HUES48 (cell line): ENCODE results near the gene RAB20.
"Not testable (repeated sequence)": the region's sequence is repeated elsewhere in the genome, so short reads cannot be mapped to it uniquely, and the experiment has no call there.

Experiments
- H3K27ac ChIP-seq: one replicate; pipeline ENCODE4 v1.7.0; 2013; ENCODE audit warnings: low read depth, low read length, inconsistent platforms
- H3K27me3 ChIP-seq: 2 replicates; pipeline ENCODE4 v1.6.1; 2013; ENCODE audit warnings: mild to moderate bottlenecking, low read length; ENCODE audit not compliant: control insufficient read depth, insufficient read depth
- H3K36me3 ChIP-seq: 2 replicates; pipeline ENCODE4 v1.6.1; 2013; ENCODE audit warnings: low read length; ENCODE audit not compliant: control insufficient read depth, insufficient read depth
- H3K4me1 ChIP-seq: 2 replicates; pipeline ENCODE4 v1.6.1; 2013; ENCODE audit warnings: mild to moderate bottlenecking, low read length; ENCODE audit not compliant: control insufficient read depth, insufficient read depth
- H3K4me3 ChIP-seq: 2 replicates; pipeline ENCODE4 v1.5.1; 2013; ENCODE audit warnings: mild to moderate bottlenecking, low read depth, low read length
- H3K9ac ChIP-seq: 2 replicates; pipeline ENCODE4 v1.6.1; 2013; ENCODE audit warnings: mild to moderate bottlenecking, low read depth, low read length, moderate library complexity
- H3K9me3 ChIP-seq: 2 replicates; pipeline ENCODE4 v1.6.1; 2013; ENCODE audit warnings: low read length; ENCODE audit not compliant: control insufficient read depth, insufficient read depth

RAB20 gene

DNA sequence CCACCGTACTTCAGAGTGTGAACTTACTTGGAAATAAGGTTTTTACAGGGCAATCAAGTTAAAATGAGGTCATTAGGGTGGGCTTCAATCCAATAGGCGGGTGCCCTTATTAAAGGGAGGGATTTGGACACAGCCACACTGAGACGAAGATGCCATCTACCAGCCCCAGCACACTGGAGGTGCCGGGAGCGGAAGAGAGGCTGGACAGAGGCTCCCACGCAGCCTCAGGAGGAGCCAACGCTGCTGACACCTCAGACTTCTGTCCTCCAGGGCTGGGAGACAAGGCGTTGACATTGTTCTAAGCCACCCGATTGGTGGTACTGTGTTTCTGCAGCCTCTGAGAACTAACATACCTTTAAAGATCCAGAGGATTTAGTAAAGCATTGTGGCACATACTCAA, 12.6 kb upstream of the RAB20 start:
- Histone ChIP-seq H3K9ac (no peak overlapping the region), H3K27ac (no peak overlapping the region), H3K9me3 (no peaks in the 10 kb centered on the region), H3K36me3 (no peaks in the 10 kb centered on the region), H3K4me1 (peaks cover 7% of the 10 kb centered on the region), H3K27me3 (no peaks in the 10 kb centered on the region), H3K4me3 (no peak overlapping the region)

DNA sequence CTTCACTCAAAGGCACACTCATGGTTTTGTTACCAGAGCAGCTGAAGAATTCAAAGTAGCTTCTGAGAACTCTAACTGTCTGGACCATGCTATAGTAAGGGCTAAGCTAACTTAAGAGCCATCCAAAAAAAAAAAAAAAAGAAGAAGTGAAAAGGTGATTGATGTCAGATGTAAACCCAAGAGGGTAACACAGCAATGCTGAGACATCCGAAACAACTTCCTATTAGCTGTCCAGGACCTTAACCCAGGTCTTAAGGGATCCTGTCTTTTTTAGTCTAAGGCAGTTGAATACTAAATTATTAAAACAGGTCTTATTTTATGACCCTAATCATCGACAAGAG, 11.2 kb upstream of the RAB20 start:
- Histone ChIP-seq H3K36me3 (no peaks in the 10 kb centered on the region), H3K27ac (no peak overlapping the region), H3K27me3 (no peaks in the 10 kb centered on the region), H3K9ac (no peak overlapping the region), H3K9me3 (no peaks in the 10 kb centered on the region), H3K4me3 (no peak overlapping the region), H3K4me1 (peaks cover 7% of the 10 kb centered on the region)

DNA sequence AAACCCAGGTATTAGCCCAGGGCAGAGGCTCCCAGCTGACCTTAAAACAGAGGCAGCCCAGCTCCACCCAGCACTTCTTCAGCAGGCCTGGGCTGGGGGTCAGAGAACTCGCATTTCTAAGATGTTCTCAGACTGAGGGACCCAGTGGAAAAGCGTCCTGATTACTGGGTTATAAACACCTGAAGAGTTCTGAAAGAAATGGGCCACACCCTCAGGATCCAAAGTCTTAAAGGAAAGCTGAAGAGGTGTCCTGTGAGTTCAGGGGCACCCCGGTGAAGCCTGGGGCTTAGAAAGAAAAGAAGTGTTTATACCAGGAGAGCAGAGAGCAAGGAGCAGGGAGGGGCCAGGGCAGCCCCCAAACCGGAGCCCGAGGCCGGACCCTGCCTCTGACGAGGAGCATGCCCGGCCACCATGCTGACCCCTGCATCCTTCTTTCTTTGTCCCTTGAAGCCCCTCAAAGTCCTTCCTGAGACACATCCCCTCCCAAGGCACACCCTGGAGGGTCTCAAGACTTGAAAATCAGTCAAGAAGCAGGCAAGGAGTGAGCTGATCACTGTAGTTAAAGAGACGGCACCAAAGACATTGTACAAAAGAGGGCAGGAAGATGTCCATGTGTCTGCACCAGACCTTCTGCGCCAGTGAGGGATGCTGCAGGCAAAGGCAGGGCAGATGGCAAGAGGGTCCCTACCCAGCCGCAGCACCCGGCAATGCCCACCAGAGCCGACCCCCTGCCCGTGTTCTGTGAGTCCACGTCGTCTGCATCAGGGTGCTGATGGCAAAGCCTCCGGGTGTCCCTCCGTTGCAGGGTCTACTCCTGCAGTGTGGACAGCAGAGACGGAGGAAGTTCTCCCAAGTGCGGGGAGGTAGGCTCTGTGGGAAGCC, 10.6 kb upstream of the RAB20 start:
- Histone ChIP-seq H3K9ac (no peak overlapping the region), H3K27ac (no peak overlapping the region), H3K36me3 (no peaks in the 10 kb centered on the region), H3K9me3 (no peaks in the 10 kb centered on the region), H3K4me1 (peaks cover 7% of the 10 kb centered on the region), H3K27me3 (no peaks in the 10 kb centered on the region), H3K4me3 (no peak overlapping the region)

DNA sequence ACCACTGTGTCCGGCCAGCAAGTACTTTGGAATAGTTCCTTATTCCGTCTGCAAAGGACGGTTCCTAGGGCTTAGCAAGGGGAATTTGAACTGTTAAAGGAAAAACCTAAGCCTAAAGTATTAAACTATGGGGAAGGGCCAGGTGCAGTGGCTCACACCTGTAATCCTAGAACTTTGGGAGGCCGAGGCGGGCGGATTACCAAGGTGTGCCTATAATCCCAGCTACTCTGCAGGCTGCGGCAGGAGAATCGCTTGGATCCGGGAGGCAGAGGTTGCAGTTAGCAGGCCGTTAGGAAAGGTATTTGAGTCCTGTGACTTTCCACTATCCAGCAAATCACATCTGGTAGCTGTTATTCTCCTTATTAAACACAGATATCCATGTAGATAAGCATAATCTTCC, 9.4 kb upstream of the RAB20 start:
- Histone ChIP-seq H3K4me3 (no peak overlapping the region), H3K4me1 (peaks cover 7% of the 10 kb centered on the region), H3K9ac (no peak overlapping the region), H3K9me3 (no peaks in the 10 kb centered on the region), H3K36me3 (no peaks in the 10 kb centered on the region), H3K27me3 (no peaks in the 10 kb centered on the region), H3K27ac (no peak overlapping the region)

DNA sequence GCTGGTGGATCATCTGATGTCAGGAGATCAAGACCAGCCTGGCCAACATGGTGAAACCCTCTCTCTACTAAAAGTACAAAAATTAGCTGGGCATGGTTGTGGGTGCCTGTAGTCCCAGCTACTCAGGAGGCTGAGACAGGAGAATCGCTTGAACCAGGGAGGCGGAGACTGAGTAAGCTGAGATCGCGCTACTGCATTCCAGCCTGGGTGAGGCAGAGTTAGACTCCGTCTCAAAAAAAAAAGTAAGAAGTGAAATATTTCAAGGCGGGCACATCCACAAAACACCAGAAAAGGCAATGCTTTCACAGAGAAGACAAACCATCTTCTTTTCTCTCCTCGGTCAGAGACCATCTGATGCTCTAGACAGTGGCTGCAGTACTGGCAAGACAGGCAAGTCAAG, 8.4 kb upstream of the RAB20 start:
- not testable (repeated sequence) for H3K27me3 ChIP-seq, H3K4me3 ChIP-seq, H3K36me3 ChIP-seq, H3K4me1 ChIP-seq, H3K9ac ChIP-seq, H3K9me3 ChIP-seq, H3K27ac ChIP-seq

DNA sequence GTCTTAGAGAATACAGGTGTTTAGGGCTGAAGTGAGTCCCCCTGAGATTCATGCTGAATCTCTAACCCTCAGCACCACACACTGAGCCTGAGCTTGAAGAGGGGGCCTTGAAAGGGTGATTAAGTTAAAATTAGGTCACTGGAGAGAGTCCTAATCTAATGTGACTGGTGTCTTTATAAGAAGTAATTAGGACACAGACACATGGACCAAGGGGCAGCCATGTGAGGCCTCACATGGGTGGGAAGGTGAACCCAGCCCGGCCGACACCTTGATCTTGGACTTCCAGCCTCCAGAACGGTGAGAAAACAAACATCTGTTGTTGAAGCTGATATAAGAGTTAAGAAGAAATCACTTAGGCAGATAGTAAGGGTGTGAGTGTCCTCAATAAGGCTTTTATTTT, 7.1 kb upstream of the RAB20 start:
- Histone ChIP-seq H3K27me3 (no peaks in the 10 kb centered on the region), H3K9me3 (no peaks in the 10 kb centered on the region), H3K9ac (no peak overlapping the region), H3K4me1 (peaks cover 6% of the 10 kb centered on the region; the same call in 1 of the 2 replicates), H3K36me3 (no peaks in the 10 kb centered on the region), H3K4me3 (no peak overlapping the region), H3K27ac (no peak overlapping the region)

DNA sequence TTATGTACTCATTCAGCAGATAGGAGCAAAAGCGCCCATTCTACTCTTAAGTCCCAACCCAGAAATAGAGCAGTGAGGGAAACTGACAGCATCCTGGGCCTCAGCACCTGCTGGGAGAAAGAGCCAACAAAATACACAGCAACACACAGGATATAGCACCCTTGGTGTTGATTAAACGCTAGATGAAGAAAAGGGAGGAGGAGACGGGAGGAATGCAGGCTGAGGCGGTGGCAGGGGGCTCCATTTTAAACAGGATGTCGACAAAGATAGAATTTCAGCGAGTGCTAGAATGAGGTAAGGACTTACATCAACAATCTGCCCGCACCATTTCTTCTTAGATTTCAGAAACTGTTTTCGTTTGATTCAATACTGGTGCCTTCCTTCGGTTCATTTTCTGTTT, 4.6 kb upstream of the RAB20 start:
- Histone ChIP-seq H3K36me3 (no peaks in the 10 kb centered on the region), H3K27me3 (peaks cover 7% of the 10 kb centered on the region; the same call in 1 of the 2 replicates), H3K9me3 (no peaks in the 10 kb centered on the region), H3K4me1 (peaks cover 6% of the 10 kb centered on the region), H3K4me3 (no peak overlapping the region), H3K27ac (no peak overlapping the region), H3K9ac (no peak overlapping the region)

DNA sequence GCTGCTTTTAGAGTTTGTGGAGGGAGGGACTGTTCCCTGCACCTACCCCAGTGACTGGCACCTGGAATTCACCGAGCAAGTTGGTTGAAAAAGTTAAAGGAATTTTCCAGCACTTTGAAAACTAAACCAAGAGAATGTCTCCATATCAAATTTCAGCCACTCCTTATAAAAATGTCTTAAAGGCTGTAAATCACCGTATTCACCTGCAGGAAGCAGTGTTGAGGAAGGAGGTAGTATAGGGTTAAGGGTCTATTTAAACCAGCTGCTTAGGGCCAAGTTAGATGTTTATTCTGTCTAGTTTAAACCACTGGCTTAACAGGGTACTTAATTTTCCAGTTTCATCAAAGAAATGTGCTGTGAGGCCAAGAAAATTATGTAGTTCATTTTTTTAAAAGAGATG, 3.8 kb upstream of the RAB20 start:
- peaks cover 11% of the 10 kb centered on the region; the same call in 1 of the 2 replicates for H3K27me3 ChIP-seq

DNA sequence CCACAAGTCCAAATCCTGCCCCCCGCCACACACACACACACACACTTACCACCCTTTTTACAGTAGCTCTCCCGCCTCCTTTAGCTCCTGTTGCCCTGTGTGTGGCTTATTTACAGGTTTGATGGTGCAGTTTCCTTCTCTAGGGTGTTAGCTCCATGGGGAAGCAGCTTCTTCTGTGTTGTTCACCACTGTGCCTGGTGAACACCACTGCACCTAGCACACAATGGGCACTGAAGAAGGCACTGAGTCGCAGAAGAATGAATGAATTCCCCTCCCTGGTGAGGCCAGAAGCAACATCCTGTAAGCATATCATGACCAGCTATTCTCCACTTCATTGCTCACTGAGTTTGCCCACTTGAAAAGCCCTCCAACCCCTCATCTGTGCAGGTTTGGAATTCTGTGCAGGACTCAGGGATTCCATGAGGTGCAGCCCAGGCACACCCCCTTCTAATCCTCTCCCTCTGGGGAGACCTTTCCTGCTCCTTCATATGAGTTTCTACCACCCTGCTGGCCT, 3.0 kb upstream of the RAB20 start:
- Histone ChIP-seq H3K4me1 (peaks cover 15% of the 10 kb centered on the region), H3K9ac (no peak overlapping the region), H3K4me3 (no peak overlapping the region), H3K27ac (no peak overlapping the region), H3K27me3 (peaks cover 12% of the 10 kb centered on the region; the same call in 1 of the 2 replicates), H3K36me3 (no peaks in the 10 kb centered on the region), H3K9me3 (no peaks in the 10 kb centered on the region)

More for the DNA sequence above, 3.8 kb upstream of the RAB20 start:
- H3K9me3 ChIP-seq: no peaks in the 10 kb centered on the region
- no peak overlapping the region for H3K4me3 ChIP-seq
- H3K36me3 ChIP-seq: no peaks in the 10 kb centered on the region
- H3K4me1 ChIP-seq: peaks cover 7% of the 10 kb centered on the region
- no peak overlapping the region for H3K9ac ChIP-seq
- H3K27ac ChIP-seq: no peak overlapping the region

DNA sequence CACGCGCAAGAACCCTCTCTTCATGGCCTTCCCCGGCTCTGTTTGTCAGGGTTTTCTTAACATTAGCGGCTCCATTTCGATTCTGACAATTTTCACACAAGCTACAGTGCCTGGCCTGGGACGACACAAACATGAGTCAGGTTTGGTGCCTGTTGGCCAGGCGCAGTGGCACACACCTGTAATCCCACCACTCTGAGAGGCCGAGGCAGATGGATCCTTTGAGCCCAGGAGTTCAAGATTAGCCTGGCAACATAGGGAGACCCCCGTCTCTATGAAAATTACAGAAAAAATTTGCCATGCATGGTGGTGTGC, 1.9 kb upstream of the RAB20 start:
- no peak overlapping the region for H3K4me3 ChIP-seq
- H3K4me1 ChIP-seq: peaks cover 18% of the 10 kb centered on the region
- no peak overlapping the region for H3K27ac ChIP-seq
- peaks cover 12% of the 10 kb centered on the region; the same call in 1 of the 2 replicates for H3K27me3 ChIP-seq
- no peak overlapping the region for H3K9ac ChIP-seq
- H3K9me3 ChIP-seq: no peaks in the 10 kb centered on the region
- no peaks in the 10 kb centered on the region; the same call in 1 of the 2 replicates for H3K36me3 ChIP-seq

DNA sequence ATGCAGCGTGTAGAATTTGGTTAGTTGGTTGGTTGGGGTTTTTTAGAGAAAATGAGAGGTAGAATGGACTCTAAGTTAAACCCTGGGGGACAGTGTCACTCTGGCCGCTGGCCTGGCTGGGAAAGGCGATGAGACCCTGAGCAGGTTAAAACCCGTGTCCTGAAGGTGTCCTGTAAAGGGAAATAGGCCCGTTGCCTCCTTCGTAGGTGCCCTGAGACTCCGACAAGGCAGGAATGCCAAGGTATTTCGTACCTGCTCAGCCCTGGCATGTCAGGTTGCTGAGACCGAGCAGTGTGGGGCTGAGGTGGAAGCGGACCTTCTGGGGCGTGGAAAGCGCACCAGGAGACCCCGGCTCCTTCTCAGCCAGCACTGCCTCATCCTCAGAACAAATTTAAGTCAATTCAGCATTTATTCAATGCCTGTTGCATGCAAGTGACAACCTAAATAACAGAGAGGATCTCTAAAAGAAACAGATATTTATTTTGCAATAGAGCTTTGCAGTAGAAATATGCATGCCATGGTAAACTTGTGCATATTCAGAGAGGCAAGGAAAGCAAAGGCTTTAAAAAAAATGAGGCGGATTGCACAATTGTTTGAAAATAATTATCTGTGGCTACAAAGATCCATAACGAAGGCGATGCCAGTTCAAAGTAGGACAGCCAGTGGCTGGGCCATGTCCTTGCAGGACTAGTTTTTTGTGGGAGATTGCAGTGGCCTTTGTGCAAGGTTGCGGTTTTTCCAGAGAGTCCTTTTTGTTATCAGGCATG, 1.4 kb upstream of the RAB20 start:
- Histone ChIP-seq H3K27ac (no peak overlapping the region), H3K9me3 (no peaks in the 10 kb centered on the region), H3K9ac (no peak overlapping the region), H3K4me3 (peak overlapping the region; percentile 83; the same call in 1 of the 2 replicates), H3K4me1 (peaks cover 18% of the 10 kb centered on the region), H3K36me3 (no peaks in the 10 kb centered on the region; the same call in 1 of the 2 replicates), H3K27me3 (peaks cover 12% of the 10 kb centered on the region; the same call in 1 of the 2 replicates)
